NB4 (cell line): ENCODE measurements around the gene SMPDL3A.
"Not testable (repeated sequence)": the region's sequence is repeated elsewhere in the genome, so short reads cannot be mapped to it uniquely, and the experiment has no call there.

Experiments used
- DNase-seq: peaks from one replicate; pipeline ENCODE4 v3.0.0; 2010; ENCODE audit warnings: low read depth
- H3K4me3 ChIP-seq: one replicate; pipeline ENCODE4 v1.5.1; 2011; ENCODE audit warnings: mild to moderate bottlenecking, low read depth, low read length, moderate library complexity
- CTCF ChIP-seq: IDR thresholded peaks from one replicate; pipeline ENCODE4 v1.5.1; 2012; ENCODE audit warnings: low read depth, low read length
- MAX ChIP-seq: IDR thresholded peaks from 2 replicates; pipeline ENCODE4 v1.6.1; 2011; ENCODE audit warnings: low read depth, low read length
- MYC ChIP-seq: IDR thresholded peaks from 2 replicates; pipeline ENCODE4 v1.6.1; 2011; ENCODE audit warnings: low read depth, low read length
- POLR2A ChIP-seq: IDR thresholded peaks from 2 replicates; pipeline ENCODE4 v1.6.1; 2011; ENCODE audit warnings: mild to moderate bottlenecking; ENCODE audit not compliant: insufficient read length; ENCODE audit errors: extremely low read depth

The SMPDL3A gene

GRCh38 chr6:122789182-122790027, at the start of gene SMPDL3A:
Gene SMPDL3A, plus strand, starts transcription at chr6:122789258. Its CDS starts 89 bp downstream, at chr6:122789347.
- H3K4me3 ChIP-seq, result peak within 1 kb of the TSS; percentile 48
- TF ChIP-seq MAX (no peak), CTCF (peak; percentile 8)
- peak; percentile 38 for DNase-seq

GRCh38 chr6:122740091-122740490, 49.0 kb upstream of the SMPDL3A start:
- TF ChIP-seq CTCF (no peak), POLR2A (no peak), MYC (no peak), MAX (no peak)
- no peak for DNase-seq
- no peak overlapping the region for H3K4me3 ChIP-seq

- no peak for TF ChIP-seq CTCF
- TF ChIP-seq MYC, result no peak
- TF ChIP-seq MAX, result no peak
- TF ChIP-seq POLR2A, result no peak
- no peak for DNase-seq
- no peak overlapping the region for H3K4me3 ChIP-seq
These were observed 48.1 kb upstream of the SMPDL3A start for GRCh38 chr6:122740936-122741335.

GRCh38 chr6:122744247-122744646, 44.8 kb upstream of the SMPDL3A start:
- TF ChIP-seq CTCF, result peak; percentile 23
- H3K4me3 ChIP-seq, DNase-seq: not testable (repeated sequence)

- not testable (repeated sequence) for DNase-seq, H3K4me3 ChIP-seq
These were observed 44.2 kb upstream of the SMPDL3A start for GRCh38 chr6:122744856-122745255.

GRCh38 chr6:122746688-122747087, 42.4 kb upstream of the SMPDL3A start:
- TF ChIP-seq CTCF, result no peak
- no peak for TF ChIP-seq POLR2A
- TF ChIP-seq MYC, result no peak
- TF ChIP-seq MAX, result no peak
- DNase-seq, result no peak
- no peak overlapping the region for H3K4me3 ChIP-seq
